ENCODE results near the gene URM1.

DNA sequence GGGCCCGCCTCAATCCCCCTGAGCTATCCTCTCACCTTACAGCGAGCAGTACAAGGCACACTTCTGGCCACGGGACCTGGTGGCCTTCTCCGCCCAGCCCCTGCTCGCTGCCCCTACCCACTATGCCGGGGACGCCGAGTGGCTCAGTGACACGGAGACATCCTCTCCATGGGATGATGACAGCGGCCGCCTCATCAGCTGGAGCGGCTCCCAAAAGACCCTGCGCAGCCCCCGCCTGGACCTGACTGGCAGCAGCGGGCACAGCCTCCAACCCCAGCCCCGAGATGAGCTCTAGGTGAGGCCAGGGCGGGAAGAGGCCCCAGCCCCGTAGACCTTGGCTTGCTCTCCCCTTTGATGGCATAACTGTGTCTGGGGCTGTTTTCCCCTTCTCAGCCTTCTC lies 64.4 kb downstream of the URM1 start:
- TF ChIP-seq, protein P1, sequence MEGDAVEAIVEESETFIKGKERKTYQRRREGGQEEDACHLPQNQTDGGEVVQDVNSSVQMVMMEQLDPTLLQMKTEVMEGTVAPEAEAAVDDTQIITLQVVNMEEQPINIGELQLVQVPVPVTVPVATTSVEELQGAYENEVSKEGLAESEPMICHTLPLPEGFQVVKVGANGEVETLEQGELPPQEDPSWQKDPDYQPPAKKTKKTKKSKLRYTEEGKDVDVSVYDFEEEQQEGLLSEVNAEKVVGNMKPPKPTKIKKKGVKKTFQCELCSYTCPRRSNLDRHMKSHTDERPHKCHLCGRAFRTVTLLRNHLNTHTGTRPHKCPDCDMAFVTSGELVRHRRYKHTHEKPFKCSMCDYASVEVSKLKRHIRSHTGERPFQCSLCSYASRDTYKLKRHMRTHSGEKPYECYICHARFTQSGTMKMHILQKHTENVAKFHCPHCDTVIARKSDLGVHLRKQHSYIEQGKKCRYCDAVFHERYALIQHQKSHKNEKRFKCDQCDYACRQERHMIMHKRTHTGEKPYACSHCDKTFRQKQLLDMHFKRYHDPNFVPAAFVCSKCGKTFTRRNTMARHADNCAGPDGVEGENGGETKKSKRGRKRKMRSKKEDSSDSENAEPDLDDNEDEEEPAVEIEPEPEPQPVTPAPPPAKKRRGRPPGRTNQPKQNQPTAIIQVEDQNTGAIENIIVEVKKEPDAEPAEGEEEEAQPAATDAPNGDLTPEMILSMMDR (IDR thresholded peaks at IDR 0.05; ENCODE audit: low read length) = no peak
- no peak for TF ChIP-seq EZH2 (optimal IDR thresholded peaks at IDR 0.05; ENCODE audit: low read depth, low read length)
- TF ChIP-seq EZH2phosphoT487 (IDR thresholded peaks at IDR 0.05; ENCODE audit: low read length) = no peak
